T1000 (cell line): Measurements from ENCODE around the gene LIPN.
"Not testable (repeated sequence)": the region's sequence is repeated elsewhere in the genome, so short reads cannot be mapped to it uniquely, and the experiment has no call there.

Experiments used
- DNase-seq: peaks from one replicate; lab custom pipeline; 2025; ENCODE audit warnings: mixed read lengths; lab: John Stamatoyannopoulos, UW

The LIPN gene, protein sequence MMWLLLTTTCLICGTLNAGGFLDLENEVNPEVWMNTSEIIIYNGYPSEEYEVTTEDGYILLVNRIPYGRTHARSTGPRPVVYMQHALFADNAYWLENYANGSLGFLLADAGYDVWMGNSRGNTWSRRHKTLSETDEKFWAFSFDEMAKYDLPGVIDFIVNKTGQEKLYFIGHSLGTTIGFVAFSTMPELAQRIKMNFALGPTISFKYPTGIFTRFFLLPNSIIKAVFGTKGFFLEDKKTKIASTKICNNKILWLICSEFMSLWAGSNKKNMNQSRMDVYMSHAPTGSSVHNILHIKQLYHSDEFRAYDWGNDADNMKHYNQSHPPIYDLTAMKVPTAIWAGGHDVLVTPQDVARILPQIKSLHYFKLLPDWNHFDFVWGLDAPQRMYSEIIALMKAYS

DNA sequence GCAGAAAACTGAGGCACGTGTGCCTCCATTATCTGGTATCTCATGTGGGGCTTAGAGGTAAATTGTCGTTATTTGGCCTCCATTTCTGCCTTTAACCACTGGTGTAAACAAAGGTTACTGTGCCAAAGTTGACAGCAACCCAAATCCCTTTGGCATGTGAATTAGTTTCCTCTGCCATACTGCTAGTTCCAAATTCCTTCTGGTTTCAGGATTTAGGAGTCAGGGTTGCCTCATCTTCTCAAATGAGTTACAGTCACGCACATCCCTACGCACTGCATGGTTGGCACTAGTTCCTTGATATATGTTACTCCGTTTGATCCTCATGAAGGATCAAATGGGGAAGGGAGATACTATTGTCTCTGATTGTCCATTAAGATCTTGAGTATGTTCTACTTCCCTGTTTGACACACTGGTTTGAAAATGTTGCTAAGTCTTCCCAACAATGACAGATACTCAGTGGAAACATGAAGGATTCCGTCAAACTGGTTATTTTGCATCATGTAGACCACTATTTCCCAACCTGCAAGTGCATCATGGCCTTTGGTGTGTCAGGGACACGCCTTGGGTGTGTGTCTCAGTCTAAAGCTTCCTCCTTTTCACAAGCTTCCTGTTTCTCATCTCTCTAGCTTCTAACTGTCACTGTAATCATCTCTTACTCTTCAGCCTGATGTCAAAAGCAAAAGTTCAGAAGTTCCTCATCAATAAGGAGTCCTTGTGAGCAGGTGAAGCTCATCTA is at the start of gene LIPN:
TSS of gene LIPN (plus strand) at position 655 of the 736 bp plus-strand sequence. CDS start 1,386 bp downstream, outside the sequence.
- no peak for DNase-seq

DNA sequence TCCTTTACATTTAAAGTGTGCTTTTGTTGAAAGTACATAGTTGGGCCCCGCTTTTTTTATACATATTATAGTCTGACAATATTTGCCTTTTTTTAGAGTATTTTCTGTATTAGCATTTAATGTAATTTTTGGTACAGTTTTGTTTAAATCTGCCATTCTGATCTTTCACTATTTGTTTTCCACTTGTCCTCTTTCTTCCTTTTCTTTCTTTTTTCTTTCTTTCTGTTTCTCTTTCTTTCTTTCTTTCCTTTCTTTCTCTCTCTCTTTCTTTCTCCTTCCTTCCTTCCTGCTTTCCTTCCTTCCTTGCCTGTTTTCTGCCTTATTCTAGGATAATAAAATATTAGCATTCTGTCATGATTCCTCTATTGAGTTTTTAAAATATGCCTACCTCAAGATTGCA is 44.3 kb upstream of the LIPN start:
- DNase-seq: no peak

DNA sequence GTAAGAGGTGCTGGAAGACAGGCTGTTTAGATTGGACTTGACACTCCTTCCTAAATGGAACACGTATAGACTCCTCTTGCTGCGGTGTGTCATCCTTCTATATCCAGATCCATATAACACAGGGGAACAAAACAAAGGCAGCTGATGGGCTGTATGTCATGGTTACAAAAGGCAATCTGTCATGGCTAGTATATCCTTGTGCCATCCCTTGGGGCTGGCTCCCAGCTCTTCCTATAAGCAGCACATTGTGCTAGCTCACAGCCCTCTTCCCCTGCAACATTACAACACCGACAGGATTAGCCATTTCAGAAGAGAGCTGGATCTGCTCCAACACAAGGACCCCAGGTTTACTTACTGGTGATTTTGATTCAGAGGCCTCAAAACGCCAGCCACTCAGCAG is 38.4 kb upstream of the LIPN start:
- no peak for DNase-seq

DNA sequence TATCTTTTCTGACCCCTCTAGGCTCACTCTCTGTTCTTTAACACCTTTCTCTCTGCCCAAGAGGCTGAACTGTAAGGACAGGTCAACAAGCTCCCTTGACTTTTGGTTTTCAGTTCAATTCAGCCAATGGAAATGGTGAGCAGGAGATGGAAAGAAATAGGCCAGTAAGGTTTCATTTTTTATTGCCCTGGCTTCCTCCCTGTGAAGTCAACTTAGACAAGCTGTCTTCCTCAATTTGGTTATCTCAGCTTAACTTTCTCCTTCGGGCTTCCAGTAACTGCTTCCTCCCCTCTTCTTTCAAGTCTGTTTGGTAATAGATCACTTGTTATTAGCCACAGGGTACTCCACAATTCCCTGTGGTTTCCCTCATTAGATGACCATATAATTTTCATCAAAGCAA is 34.0 kb upstream of the LIPN start:
- DNase-seq: no peak

DNA sequence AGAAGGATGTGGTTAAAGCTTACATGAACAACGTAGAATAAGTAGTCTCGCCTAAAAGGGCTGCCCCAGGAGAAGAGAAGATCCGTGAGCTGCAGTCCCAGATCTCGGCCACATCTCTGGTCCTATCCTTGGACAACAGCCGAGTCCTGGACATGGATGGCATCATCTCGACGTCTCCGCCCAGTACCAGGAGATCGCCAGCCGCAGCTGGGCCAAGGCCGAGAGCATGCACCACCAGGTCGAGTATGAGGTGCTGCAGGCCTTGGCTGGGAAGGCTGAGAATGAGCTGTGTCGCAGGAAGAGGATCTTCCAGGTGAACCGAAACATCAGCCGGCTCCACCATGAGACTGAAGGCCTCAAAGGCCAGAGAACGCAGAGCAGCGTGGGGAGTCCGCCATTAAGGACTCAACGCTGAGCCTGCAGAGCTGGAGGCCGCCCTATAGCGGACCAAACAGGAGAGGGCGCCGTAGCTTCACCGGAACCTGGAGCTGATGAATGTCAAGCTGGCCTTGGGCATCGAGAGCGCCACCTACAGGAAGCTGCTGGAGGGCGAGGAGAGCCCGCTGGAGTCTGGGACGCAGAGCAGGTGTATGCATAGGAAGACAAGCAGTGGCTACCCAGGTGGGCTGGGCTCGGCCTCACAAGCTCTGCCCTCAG is 31.6 kb upstream of the LIPN start:
- no peak for DNase-seq

DNA sequence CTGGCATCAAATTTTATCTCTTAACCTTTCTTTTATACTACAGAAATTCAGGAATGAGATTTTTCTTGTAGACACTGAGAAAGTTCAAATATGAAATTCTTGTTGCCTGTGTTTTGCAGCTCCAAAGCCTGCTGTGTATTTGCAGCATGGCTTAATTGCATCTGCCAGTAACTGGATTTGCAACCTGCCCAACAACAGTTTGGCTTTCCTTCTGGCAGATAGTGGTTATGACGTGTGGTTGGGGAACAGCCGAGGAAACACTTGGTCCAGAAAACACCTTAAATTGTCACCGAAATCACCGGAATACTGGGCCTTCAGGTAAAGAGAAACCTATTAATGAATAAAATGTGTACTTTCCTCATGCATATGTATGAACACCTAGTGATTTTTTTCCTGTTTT is 29.0 kb upstream of the LIPN start:
- DNase-seq: no peak

DNA sequence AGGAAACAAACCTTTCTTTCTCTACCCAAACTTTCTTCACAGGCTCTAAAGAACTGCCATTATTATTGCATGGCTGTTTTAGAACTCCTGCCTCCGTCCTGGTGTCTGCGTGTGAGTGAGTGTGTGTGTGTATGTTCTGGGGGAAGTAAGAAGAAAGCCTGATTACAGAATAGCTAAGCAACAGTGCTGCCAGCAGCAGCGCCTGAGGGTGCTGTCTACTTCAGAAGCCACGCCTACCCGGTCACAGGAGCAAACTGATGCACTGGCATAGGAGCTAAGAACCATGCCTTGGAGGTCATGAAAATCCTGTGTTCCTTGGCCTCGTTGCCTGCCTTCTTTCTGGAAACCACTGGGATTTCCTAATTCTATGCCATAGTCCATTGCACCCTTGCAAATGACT is 28.5 kb upstream of the LIPN start:
- DNase-seq: no peak

DNA sequence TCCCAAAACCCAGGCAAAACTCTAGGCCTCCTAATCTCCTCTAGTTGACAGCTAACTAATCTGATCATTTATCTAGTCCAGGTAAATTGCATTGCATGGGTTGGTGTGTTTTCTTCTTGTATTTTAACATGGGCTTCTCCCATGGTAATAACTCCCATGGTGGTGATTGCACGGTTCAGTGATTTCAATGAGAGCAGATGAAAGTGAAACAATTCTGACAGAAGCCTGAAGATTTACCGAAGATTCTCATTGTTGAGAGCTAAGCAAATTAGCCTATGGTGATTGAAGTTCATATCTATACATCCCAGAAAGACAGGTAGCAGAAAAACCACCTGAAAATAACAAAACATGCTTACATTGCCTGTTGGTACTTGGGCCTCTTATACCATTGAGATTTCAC is 26.6 kb upstream of the LIPN start:
- DNase-seq: no peak

DNA sequence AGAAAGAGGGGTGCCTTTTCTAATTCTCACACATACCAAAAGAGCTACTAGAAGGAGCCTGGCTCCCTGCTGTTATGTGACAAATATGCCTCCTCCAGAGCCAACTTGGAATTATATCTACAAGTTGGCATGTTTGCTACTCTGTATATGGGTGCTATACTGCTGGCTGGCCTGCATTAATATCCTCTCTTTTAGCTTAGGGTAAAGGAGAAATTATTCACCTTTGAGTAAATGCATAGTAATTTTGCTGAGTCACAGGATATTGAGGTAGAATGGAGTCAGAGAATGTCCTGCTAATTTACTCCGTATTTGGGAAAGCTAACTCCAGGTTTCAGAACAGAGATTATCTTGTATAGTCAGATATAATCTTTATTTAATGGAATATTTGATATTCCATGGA is 24.2 kb upstream of the LIPN start:
- no peak for DNase-seq

DNA sequence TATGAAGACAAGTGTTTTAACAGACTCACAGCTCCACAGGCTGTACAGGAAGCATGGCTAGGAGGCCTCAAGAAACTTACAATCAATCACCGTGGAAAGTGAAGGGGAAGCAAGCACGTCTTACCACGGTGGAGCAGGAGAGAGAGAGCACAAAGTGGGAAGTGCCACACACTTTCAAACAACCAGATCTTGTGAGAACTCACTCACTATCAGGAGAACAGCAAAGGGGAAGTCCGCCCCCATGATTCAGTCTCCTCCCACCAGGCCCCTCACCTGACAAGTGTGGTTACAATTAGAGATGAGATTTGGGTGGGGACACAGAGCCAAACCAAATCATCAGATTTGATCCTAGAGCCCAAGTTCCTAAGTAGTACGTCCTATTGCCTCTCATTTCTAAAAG is 17.9 kb upstream of the LIPN start:
- not testable (repeated sequence) for DNase-seq

DNA sequence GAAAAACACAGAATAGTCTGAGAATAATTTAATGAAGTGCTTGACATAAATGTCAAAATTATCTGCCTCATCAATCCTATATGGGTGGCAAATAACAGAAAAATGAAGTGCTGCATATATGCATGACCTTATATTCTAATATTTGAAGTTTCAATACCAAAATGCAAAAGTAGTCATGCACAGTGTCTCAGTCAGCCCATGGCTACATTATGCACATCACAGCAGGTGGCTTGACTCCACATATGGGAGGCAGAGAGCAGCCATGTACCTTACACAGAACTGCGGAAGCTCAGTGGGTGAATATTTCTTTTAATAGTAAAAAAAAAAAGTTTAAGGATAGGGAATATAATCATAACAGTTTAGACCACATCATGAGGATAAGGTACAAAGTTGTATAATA is 17.4 kb upstream of the LIPN start:
- DNase-seq: no peak

DNA sequence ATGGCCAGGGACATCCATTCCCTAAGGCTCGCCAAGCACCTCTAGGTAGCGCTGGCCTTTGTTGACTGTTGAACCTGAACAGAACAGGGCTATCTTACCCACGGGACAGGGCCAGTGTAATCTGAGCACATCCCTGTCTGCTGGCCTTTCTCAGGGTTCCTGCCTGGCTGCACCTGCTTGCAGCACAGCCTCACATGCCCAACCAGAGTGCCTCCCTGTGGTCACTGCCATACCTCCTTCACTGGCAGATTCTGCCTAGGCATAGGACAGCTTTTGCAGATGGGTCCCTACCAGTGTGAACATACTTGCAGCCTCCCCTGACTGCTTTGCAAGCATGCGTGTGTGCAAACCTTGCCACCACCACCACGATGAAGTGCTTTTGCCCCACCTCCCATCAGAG is 15.8 kb upstream of the LIPN start:
- DNase-seq: no peak

DNA sequence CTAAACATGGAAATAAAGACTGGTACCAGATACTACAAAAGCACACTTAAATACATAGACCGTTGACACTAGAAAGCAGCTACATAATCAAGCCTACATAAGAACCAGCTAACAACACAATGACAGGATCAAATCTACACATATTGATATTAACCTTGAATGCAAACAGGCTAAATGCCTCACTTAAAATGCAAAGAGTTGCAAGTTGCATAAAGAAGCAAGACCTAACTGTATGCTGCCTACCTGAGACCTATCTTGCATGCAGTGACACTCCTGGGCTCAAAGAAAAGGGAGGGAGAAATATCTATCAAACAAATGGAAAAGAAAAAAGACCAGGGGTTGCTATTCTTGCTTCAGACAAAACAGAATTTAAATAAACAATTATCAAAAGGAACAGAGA is 14.2 kb upstream of the LIPN start:
- DNase-seq: no peak

DNA sequence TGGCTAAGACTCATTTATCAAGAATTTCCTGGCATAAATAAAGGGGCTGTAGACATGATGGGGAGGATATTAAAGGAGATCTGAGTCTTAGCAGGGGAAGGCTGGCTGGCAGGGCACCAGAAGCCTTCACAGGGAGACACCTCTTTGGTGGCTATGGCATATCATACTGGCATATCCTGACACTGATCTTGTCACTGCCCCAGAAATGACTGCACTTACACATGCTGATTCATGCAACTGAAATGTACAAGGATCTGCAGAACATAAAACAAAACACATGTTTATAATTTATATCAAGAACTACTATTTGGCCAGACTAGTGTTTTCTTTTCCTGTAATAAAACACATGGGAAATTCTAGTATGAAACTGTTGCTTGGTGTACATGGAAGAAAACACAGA is 5.5 kb upstream of the LIPN start:
- no peak for DNase-seq

DNA sequence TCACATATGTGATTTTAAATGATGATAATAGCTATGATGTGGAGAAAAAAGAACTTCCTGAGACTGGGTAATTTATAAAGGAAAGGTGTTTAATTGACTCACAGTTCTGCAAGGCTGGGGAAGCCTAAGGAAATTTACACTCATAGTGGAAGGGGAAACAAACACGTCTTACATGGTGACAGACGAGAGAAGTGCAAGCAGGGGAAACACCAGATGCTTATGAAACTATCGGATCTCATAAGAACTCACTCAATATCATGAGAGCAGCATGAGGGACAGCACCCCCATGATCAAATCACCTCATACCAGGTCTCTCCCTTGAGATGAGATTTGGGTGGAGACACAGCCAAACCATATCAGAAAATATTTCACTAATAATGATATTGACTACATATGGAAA is 4.1 kb upstream of the LIPN start:
- DNase-seq: no peak

DNA sequence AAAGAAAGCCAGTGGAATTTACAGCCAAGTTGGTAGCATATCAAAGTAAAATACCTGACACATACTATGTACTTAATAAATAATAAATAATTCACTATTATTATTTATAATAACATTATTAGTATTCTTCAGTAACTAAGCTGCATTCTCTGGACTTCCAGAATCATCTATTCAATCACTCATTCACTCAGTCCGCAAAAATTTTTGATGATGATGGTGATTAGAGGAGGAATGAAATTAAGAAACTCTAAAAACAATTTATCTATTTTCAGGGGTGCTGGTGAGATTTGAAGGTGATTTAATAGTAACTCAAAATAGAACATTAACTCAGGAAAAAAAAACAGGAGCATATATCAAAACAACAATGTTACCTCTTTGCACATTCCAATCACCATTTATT is 3.2 kb upstream of the LIPN start:
- no peak for DNase-seq

DNA sequence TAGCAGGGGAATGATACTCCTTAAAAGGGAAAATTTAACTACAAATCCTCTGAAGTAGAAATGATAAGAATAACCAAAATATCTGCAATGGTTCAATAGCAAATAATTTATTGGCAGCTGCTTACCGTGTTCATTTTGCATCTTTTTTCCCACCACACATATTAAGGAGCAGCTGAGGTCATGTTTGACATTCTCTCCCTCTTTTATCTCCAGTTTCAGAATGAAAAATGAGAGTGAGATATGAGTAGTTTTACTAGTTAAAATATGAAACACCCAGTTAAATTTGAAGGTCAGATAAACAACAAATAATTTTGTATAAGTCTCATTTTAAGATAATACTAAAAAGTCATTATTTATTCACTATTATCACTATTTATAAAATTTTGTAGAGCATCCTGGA is 3.1 kb downstream of the LIPN start:
- no peak for DNase-seq

DNA sequence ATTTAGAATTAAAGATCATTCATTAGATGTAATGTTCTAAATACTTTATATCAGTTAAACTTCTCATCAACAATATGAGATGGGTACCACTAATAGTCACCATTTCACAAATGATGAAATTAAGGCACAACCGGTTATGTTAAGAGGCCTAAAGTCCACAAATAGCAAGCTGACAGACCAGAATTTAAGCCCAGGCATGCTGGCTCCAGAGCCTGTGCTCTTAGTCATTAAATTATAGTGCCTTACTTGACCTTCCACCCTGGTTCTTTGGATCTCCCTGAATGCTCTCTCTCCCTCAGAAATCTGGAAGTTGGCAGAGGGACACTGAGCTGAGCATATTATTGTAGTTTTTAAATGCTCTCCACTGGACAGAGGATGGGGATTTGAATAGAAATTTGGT is 3.6 kb downstream of the LIPN start:
- no peak for DNase-seq

DNA sequence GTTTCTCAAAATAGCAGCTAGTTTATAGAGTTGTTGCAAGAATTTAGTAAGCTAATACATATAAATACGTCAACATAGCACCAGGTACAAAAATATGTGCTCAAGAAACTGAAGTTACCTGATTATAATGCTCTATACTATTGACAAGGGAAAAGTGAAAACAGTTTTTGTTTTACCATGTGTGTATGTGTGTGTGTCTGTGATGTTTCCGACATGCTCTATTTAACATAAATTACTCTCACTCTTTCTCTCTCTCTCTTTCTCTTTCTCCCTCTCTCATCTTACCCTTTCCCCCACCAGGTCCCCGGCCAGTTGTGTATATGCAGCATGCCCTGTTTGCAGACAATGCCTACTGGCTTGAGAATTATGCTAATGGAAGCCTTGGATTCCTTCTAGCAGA is 4.3 kb downstream of the LIPN start:
- no peak for DNase-seq

DNA sequence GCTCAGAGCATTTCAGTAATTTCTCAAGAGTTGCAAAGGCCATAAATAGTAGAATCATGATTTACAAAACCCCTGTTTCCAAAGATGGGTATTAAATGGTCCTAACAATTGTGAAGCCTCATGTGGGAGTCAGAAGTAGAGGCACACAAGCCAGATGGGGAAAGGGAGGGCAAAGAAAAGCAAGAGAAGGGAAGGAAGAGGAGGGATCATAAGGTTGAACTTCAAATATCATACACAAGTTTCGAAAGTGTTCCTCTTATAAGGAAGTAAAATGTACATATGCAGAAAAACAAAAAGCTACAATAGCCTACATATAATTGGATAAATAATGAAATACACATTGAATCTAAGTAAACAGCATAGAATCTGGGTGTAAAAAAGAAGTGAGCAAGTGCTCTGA is 6.0 kb downstream of the LIPN start:
- DNase-seq: no peak

DNA sequence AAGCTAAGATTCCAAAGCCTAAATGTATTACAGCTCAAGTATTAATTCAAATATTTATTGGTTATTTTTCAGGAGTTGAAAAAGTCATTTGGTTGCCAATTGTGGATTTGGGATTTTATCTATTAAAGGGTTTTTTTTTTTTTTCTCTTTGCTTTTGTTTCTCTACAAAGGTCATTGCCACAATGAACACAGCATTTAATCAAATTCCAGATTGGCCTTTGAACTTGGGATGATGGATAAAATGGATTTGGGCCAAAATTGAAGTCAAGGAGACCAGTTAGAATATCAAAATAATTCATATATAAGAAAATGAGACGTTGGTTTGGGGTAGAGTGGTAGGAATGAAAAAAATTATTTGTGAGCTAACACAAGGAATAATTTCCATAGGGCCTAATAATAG is 9.6 kb downstream of the LIPN start:
- DNase-seq: no peak

DNA sequence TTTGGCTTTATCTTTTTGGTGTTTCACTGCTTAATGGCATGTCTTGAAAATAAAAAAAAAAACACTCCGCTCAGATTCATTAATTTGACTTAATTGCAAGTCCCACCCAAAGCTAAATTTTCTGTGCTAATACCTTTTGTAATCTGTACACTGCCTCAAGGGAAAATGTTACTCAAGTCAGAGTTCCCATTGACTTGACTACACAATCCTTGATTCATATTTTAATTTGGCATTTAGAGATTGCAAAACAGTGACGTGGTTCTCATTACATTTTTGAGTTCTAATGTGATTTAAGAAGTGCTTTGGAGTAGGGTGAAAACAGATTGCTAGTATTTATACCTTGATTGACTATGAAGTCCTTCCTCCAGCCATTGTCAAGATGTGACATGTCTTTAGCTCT is 21.4 kb downstream of the LIPN start:
- no peak for DNase-seq

DNA sequence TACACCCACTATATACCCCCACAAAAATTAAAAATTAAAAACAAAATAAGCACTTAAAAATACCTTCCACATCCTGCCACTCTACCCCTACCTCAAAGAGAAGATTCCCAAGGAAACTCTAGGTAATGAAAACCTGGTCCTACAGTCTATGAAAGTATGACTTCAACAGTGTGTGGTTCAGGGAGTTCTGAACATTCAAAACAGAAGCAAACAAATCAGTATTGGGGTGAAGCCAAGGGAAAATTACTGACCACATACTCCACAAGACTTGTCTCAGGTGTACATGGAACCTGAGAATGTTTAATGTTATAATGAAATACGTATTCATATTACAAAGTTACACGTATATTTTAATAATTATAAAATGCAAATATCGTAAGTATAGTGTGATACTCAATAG is 22.4 kb downstream of the LIPN start:
- DNase-seq: no peak
